T-cell (primary cell): ENCODE measurements around the gene CNR2. TPM values are rescaled to one million over a fixed set of nuclear protein-coding genes. Genes with fewer than 3 reads are reported as not detected.
"Not testable (repeated sequence)": the region's sequence is repeated elsewhere in the genome, so short reads cannot be mapped to it uniquely, and the experiment has no call there.

Source experiments
- ATAC-seq, 4 experiments: fragments of 200-7000 bp in 3 of 4; fragments of 150-1000 bp in 1 of 4; cut with Tn5 transposase; replicated peaks in 1 of 4; 1 replicate in 3 of 4; 2 replicates in 1 of 4; pipeline ENCODE4 v1.10.0; 2021; ENCODE audit warnings: moderate library complexity in 3 of 4, mild to moderate bottlenecking in 2 of 4, moderate number of reproducible peaks in 1 of 4
- CTCF ChIA-PET, 2 donors: fragments of 300-600 bp; sonication (Branson Sonifier 250); formaldehyde crosslinking; loops; one replicate each; lab custom pipeline; 2022; ENCODE audit warnings: antibody characterized with exemption in 2 of 2; lab: Charles Lee
- POLR2A ChIA-PET, 2 donors: fragments of 300-600 bp; sonication (Branson Sonifier 250); formaldehyde crosslinking; loops; one replicate each; lab custom pipeline; 2022; ENCODE audit warnings: antibody characterized with exemption in 2 of 2; lab: Charles Lee
- DNase-seq, 35 experiments: peaks; one replicate each; pipeline versions ENCODE4 v3.0.0 to v3.0.0-alpha.2; 2013 to 2023
- H3K27ac ChIP-seq: one replicate; pipeline ENCODE4 v1.5.1; 2013; ENCODE audit warnings: low read length
- H3K27me3 ChIP-seq, 2 experiments: replicated peaks in 1 of 2; 1 replicate in 1 of 2; 2 replicates in 1 of 2; pipeline versions ENCODE4 v1.6.1 to v1.7.0; 2013; ENCODE audit warnings: low read length in 1 of 2, mixed read lengths in 1 of 2; ENCODE audit not compliant: control insufficient read depth in 2 of 2, insufficient read depth in 2 of 2; ENCODE audit errors: extremely low read depth in 1 of 2
- H3K36me3 ChIP-seq, 2 donors: 1 replicate in 1 of 2; 2 replicates in 1 of 2; pipeline versions ENCODE4 v1.6.1 to v1.7.0; 2013; ENCODE audit warnings: low read length in 1 of 2; ENCODE audit not compliant: control insufficient read depth in 2 of 2, insufficient read depth in 1 of 2; ENCODE audit errors: extremely low read depth in 1 of 2
- H3K4me1 ChIP-seq, 2 experiments: 1 replicate in 1 of 2; 2 replicates in 1 of 2; pipeline versions ENCODE4 v1.6.1 to v1.7.0; 2013; ENCODE audit warnings: low read length in 2 of 2, mixed read lengths in 1 of 2; ENCODE audit not compliant: insufficient read depth in 2 of 2, control insufficient read depth in 1 of 2; ENCODE audit errors: extremely low read depth in 1 of 2
- H3K4me3 ChIP-seq, 2 donors: 1 replicate in 1 of 2; 2 replicates in 1 of 2; pipeline versions ENCODE4 v1.5.1 to v1.7.0; 2013; ENCODE audit warnings: mild to moderate bottlenecking in 2 of 2, low read length in 1 of 2, moderate library complexity in 1 of 2; ENCODE audit not compliant: control insufficient read depth in 1 of 2; ENCODE audit errors: extremely low read depth in 1 of 2
- H3K9me3 ChIP-seq: 2 replicates; pipeline ENCODE4 v1.7.0; 2013
- H3K27ac Mint-ChIP-seq, 2 donors: one replicate each; pipeline ENCODE4 v1.8.0; 2020 to 2021; ENCODE audit warnings: mild to moderate bottlenecking in 2 of 2, mixed read lengths in 2 of 2
- H3K27me3 Mint-ChIP-seq, 2 donors: one replicate each; pipeline ENCODE4 v1.8.0; 2021 to 2022; ENCODE audit warnings: mixed read lengths in 2 of 2
- H3K36me3 Mint-ChIP-seq: one replicate; pipeline ENCODE4 v1.8.0; 2021; ENCODE audit warnings: mixed read lengths
- H3K4me1 Mint-ChIP-seq, 3 donors: one replicate each; pipeline ENCODE4 v1.8.0; 2020 to 2022; ENCODE audit warnings: mixed read lengths in 3 of 3, mild to moderate bottlenecking in 1 of 3
- H3K4me3 Mint-ChIP-seq, 3 donors: one replicate each; pipeline ENCODE4 v1.8.0; 2020 to 2022; ENCODE audit warnings: mild to moderate bottlenecking in 3 of 3, mixed read lengths in 3 of 3, moderate library complexity in 3 of 3
- H3K9me3 Mint-ChIP-seq, 3 donors: one replicate each; pipeline ENCODE4 v1.8.0; 2020 to 2022; ENCODE audit warnings: mixed read lengths in 3 of 3
- WGBS: methylation state at CpG from one replicate; pipeline ENCODE4 v1.1.5; 2013; ENCODE audit warnings: missing lambda C conversion rate; ENCODE audit not compliant: insufficient coverage; 5-methylcytosine and 5-hydroxymethylcytosine counted together
- total RNA-seq, 35 experiments: library from RNA in 6 of 35; stranded (reverse) in 6 of 35; fragments of 120-200 nt in 1 of 35; gene quantifications; one replicate each; pipeline versions ENCODE4 v1.2.1 to v1.2.4 and lab custom pipeline; 2013 to 2026

Gene CNR2
- total RNA-seq, 5 donors from 2014 or later (not counting 1 experiment from before 2014, with no cell fraction given): 0.67 to 2.1 (median 1.5) TPM

DNA sequence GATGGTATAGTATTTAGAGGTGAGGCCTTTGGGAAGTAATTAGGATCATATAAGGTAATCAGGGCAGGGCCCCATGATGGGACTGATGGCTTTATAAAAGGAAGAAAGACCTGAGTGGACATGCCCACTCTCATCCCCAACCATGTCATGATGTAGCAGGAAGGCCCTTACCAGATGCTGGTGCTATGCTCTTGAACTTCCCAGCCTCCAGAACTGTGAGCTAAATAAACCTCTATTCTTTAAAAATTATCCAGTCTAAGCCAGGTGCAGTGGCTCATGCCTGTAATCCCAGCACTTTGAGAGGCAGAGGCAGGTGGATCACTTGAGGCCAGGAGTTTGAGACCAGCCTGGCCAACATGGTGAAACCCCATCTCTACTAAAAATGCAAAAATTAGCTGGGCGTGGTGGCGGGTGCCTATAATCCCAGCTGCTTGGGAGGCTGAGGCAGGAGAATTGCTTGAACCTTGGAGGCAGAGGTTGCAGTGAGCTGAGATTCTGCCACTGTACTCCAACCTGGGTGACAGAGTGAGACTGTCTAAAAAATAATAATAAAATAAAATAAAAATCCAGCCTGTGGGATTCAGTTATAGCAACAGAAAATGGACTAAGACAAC lies 65.6 kb downstream of the CNR2 start:
- POLR2A ChIA-PET: interaction anchor here in 1 of 2 donors (0.6 kb wide), 1 partner anchor 819 kb away, joined by 3 read pairs; no protein-coding TSS in a partner anchor
- H3K27ac Mint-ChIP-seq, H3K4me1 ChIP-seq, H3K27me3 Mint-ChIP-seq, H3K9me3 ChIP-seq, CTCF ChIA-PET, H3K4me3 Mint-ChIP-seq, H3K4me1 Mint-ChIP-seq, ATAC-seq, H3K4me3 ChIP-seq, H3K27me3 ChIP-seq, H3K27ac ChIP-seq, DNase-seq, H3K9me3 Mint-ChIP-seq: not testable (repeated sequence)
- peaks cover 11 to 23% of the 10 kb centered on the region in 2 donors for H3K36me3 ChIP-seq
- no CpG with 5 or more reads among the region's 2 CpGs for WGBS
- peaks cover 36% of the 10 kb centered on the region for H3K36me3 Mint-ChIP-seq

DNA sequence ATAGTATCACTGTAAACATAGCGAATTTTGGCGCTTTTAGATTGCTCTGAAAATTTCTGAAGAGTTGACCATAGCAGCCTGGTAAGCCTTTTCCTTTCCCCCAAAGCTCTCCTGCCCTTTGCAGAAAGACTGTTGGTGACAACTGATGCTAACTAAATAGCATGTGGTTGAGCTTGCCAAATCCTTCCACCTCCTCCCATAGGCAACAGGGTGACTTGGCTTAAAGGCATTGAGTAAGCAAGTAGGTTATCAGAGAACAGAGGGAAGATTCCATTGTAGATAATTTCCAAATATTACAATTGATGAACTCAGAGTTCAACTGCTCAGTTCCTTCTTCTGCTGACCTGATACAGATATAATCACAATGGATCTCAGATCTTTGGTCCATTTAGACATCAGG lies 68.0 kb downstream of the CNR2 start:
- ChIA-PET POLR2A (no interaction called here), CTCF (interaction anchor here (0.5 to 0.6 kb wide), 2 partner anchors 59 to 1069 kb away, joined by 3 read pairs; no protein-coding TSS in a partner anchor)
- H3K27ac Mint-ChIP-seq: no peak overlapping the region
- no peak overlapping the region for H3K4me3 ChIP-seq
- no peak for DNase-seq
- no peaks in the 10 kb centered on the region for H3K4me1 ChIP-seq
- H3K27ac ChIP-seq: no peak overlapping the region
- peaks cover 0 to 7% (median 0%) of the 10 kb centered on the region in 3 donors for H3K9me3 Mint-ChIP-seq
- H3K4me3 Mint-ChIP-seq: no peak overlapping the region
- H3K27me3 ChIP-seq: no peaks in the 10 kb centered on the region
- no peaks in the 10 kb centered on the region for H3K9me3 ChIP-seq
- peaks cover 11 to 21% of the 10 kb centered on the region in 2 donors for H3K36me3 ChIP-seq
- WGBS: no CpG with 5 or more reads among the region's 2 CpGs
- H3K36me3 Mint-ChIP-seq: peaks cover 32% of the 10 kb centered on the region
- no peak for ATAC-seq
- no peaks in the 10 kb centered on the region for H3K4me1 Mint-ChIP-seq
- no peaks in the 10 kb centered on the region for H3K27me3 Mint-ChIP-seq

DNA sequence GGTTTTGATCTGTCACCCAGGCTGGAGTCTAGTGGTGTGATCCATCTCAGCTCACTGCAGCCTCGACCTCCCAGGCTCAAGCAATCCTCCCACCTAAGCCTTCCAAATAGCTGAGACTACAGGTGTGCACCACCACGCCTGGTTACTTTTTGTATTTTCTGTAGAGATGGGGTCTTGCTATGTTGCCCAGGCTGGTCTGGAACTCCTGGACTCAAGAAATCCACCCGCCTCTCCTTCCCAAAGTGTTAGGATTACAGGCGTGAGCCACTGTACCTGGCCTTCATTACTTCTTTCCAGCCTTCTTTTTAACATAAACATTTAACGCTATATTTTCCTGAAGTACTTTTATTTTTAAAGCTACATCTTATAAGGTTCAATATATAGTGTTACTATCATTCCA lies 69.5 kb downstream of the CNR2 start:
- no peaks in the 10 kb centered on the region for H3K9me3 ChIP-seq
- DNase-seq: no peak
- Mint-ChIP-seq H3K9me3 (peaks cover 0 to 7% (median 0%) of the 10 kb centered on the region in 3 donors), H3K4me3 (no peak overlapping the region), H3K27me3 (no peaks in the 10 kb centered on the region), H3K27ac (no peak overlapping the region), H3K36me3 (peaks cover 26% of the 10 kb centered on the region), H3K4me1 (peaks cover 0 to under 1% (median under 1%) of the 10 kb centered on the region in 3 donors)
- POLR2A ChIA-PET: interaction anchor here in 1 of 2 donors (0.6 kb wide), 1 partner anchor 23 kb away, joined by 3 read pairs; no protein-coding TSS in a partner anchor
- H3K27ac ChIP-seq: no peak overlapping the region
- CTCF ChIA-PET: no interaction called here
- no peaks in the 10 kb centered on the region for H3K4me1 ChIP-seq
- WGBS: no CpG with 5 or more reads among the region's 5 CpGs
- no peak overlapping the region for H3K4me3 ChIP-seq
- no peak for ATAC-seq
- peaks cover 11 to 20% of the 10 kb centered on the region in 2 donors for H3K36me3 ChIP-seq
- H3K27me3 ChIP-seq: no peaks in the 10 kb centered on the region

DNA sequence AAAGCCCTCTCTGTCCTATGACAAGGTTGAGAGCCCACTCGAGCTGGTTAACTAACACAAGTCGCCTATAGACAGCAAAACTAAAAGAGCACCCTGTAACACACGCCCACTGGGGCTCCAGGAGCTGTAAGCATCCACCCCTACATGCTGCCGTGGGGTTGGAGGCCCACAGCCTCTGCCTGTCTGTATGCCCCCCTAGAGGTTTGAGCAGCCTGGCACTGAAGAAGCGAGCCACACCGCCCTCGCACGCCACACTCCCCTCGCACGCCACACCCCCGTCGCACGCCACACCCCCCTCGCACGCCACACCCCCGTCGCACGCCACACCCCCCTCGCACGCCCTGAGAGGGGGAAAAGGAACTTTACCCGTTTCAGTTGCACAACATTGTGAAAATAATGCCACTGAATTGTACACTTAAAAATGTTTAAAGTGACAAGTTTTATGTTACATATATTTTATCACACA lies 74.7 kb downstream of the CNR2 start:
- Mint-ChIP-seq H3K27me3 (peaks cover 0 to 8% of the 10 kb centered on the region in 2 donors), H3K4me1 (peaks cover 5 to 12% (median 11%) of the 10 kb centered on the region in 3 donors), H3K36me3 (no peaks in the 10 kb centered on the region), H3K27ac (peak overlapping the region in 1 of 2 donors; percentile 44), H3K4me3 (peak overlapping the region; percentile 65 to 75 (median 71)), H3K9me3 (no peaks in the 10 kb centered on the region)
- ATAC-seq: peak; percentile 100
- ChIA-PET POLR2A (interaction anchor here in 1 of 2 donors (1.6 kb wide), 1 partner anchor 59 kb away, joined by 3 read pairs; no protein-coding TSS in a partner anchor), CTCF (interaction anchor here in 1 of 2 donors (0.7 kb wide), 3 partner anchors 15 to 90 kb away, joined by 5 to 6 read pairs (median 5); no protein-coding TSS in a partner anchor)
- peak overlapping the region; percentile 36 to 39 for H3K4me3 ChIP-seq
- WGBS: 0% methylated on average over 4 of the region's 21 CpGs
- H3K4me1 ChIP-seq: peaks cover 0 to 8% of the 10 kb centered on the region in 2 experiments
- peaks cover 0 to 7% of the 10 kb centered on the region in 2 experiments for H3K27me3 ChIP-seq
- no peaks in the 10 kb centered on the region for H3K9me3 ChIP-seq
- no peak overlapping the region for H3K27ac ChIP-seq
- peak; percentile 61 to 86 (median 75) for DNase-seq
- no peaks in the 10 kb centered on the region for H3K36me3 ChIP-seq

DNA sequence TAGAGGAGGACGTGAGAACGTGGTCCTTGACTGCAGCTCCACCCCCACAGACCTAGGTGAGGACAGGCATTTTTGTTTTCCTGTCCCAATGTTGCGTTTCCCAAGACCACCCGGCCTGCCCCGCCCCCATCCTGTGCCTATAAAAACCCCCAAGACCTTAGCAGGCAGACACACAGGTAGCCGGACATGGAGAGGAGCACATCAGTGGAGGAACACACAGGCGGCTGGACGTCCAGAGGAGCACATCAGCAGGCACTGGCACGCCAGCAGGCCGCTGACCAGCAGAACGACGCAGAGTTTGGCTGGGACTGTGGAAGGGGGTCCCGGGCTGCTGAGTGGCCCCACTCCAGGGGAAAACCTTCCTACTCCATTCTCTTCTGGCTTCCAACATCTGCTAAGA lies 75.3 kb downstream of the CNR2 start:
- H3K27me3 ChIP-seq: peaks cover 0 to 7% of the 10 kb centered on the region in 2 experiments
- no peaks in the 10 kb centered on the region for H3K36me3 ChIP-seq
- no peak overlapping the region for H3K27ac ChIP-seq
- no CpG with 5 or more reads among the region's 13 CpGs for WGBS
- H3K4me1 ChIP-seq: peaks cover 0 to 8% of the 10 kb centered on the region in 2 experiments
- H3K4me1 Mint-ChIP-seq: peaks cover 5 to 12% (median 11%) of the 10 kb centered on the region in 3 donors
- no peaks in the 10 kb centered on the region for H3K9me3 ChIP-seq
- peak overlapping the region in 1 of 2 donors; percentile 44 for H3K27ac Mint-ChIP-seq
- peak overlapping the region; percentile 36 to 39 for H3K4me3 ChIP-seq
- DNase-seq (peak in 2 of 35 experiments; percentile 6 to 10), ATAC-seq (no peak)
- no peaks in the 10 kb centered on the region for H3K36me3 Mint-ChIP-seq
- CTCF ChIA-PET: no interaction called here
- H3K4me3 Mint-ChIP-seq: peak overlapping the region; percentile 65 to 75 (median 71)
- H3K9me3 Mint-ChIP-seq: no peaks in the 10 kb centered on the region
- POLR2A ChIA-PET: interaction anchor here in 1 of 2 donors (1.6 kb wide), 1 partner anchor 58 kb away, joined by 3 read pairs; no protein-coding TSS in a partner anchor
- peaks cover 0 to 8% of the 10 kb centered on the region in 2 donors for H3K27me3 Mint-ChIP-seq

DNA sequence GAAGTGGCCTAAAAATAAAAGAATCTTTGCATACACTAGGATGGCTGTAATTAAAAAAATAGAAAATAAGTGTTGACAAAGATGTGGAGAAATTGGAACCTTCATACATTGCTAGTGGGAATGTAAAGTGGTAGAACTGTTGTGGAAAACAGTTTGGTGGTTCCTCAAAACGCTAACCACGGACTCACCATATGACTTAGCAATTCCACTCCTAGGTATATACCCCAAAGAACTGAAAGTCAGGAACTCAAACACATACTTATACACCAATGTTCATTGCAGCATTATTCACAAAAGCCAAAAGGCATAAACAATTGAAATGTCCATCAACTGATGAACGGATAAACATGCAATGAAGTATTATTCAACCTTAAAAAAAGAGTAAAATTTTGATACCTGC lies 77.1 kb downstream of the CNR2 start:
- no CpG with 5 or more reads among the region's 3 CpGs for WGBS
- no peaks in the 10 kb centered on the region for H3K36me3 ChIP-seq

More for the DNA sequence above, 77.1 kb downstream of the CNR2 start:
- DNase-seq (no peak), ATAC-seq (no peak)
- peaks cover 0 to 8% of the 10 kb centered on the region in 2 experiments for H3K4me1 ChIP-seq
- no peak overlapping the region for H3K4me3 Mint-ChIP-seq
- H3K27ac Mint-ChIP-seq: no peak overlapping the region
- ChIA-PET POLR2A (no interaction called here), CTCF (no interaction called here)
- peaks cover 5 to 12% (median 11%) of the 10 kb centered on the region in 3 donors for H3K4me1 Mint-ChIP-seq
- H3K36me3 Mint-ChIP-seq: no peaks in the 10 kb centered on the region
- no peaks in the 10 kb centered on the region for H3K9me3 Mint-ChIP-seq
- H3K4me3 ChIP-seq: no peak overlapping the region
- peaks cover 0 to 8% of the 10 kb centered on the region in 2 donors for H3K27me3 Mint-ChIP-seq
- no peaks in the 10 kb centered on the region for H3K9me3 ChIP-seq
- H3K27ac ChIP-seq: no peak overlapping the region
- peaks cover 0 to 7% of the 10 kb centered on the region in 2 experiments for H3K27me3 ChIP-seq
